ENCODE measurements around the gene CDSN. TPM values are rescaled to one million over a fixed set of nuclear protein-coding genes. Genes with fewer than 3 reads are reported as not detected.

Gene CDSN
- total RNA-seq, 1 donor from 2014 or later = not detected

DNA sequence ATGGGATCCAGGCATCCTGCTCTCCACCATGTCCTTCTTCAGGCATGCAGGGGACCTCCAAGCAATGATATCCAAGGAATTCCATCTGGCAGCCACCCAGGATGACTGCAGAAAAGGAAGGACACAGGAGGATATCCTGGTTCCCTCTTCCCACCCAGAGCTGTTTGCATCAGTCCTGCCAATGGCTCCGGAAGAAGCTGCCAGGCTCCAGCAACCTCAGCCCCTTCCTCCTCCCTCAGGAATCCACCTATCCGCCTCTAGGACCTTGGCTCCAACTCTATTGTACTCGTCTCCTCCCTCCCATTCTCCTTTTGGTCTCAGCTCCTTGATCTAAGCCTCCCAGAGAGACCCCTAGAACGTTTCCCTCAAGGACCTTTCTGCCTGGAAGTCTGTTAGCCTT is 19.4 kb upstream of the CDSN start:
- intact Hi-C loops (cut with micrococcal nuclease) = no loop called here
- peaks cover 3% of the 10 kb centered on the region for H3K27me3 Mint-ChIP-seq (ENCODE audit: insufficient read depth)
- H3K9me3 Mint-ChIP-seq = no peaks in the 10 kb centered on the region

DNA sequence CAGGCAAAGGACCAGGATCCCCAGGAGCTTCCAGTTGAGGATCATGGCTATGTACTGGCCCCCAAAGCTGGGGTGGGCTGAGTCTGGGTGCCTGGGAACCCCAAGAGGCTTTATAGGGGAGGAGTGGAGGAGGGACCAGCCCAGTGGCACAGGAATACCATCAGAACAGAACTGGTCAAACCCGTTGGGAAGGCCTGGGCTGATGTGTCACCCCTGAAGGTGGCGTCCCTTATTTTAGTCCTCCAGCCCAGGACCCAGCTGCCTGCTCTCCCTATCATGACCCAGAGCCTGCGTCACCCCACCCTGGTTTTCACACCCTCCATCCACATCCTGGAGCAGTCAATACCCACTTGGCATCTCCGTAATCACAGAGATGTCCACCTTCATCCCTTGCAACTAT is 18.7 kb upstream of the CDSN start, which contains the start of gene PSORS1C2:
TSS of gene PSORS1C2 (minus strand) at position 85 of the 400 bp plus-strand sequence. CDS start at position 45, 40 bp downstream.
- Mint-ChIP-seq H3K4me1 (ENCODE audit: low read depth) (peaks cover 8% of the 10 kb centered on the region), H3K27me3 (ENCODE audit: insufficient read depth) (peaks cover 3% of the 10 kb centered on the region), H3K36me3 (ENCODE audit: low read depth) (no peaks in the 10 kb centered on the region), H3K27ac (no peak within 1 kb of the TSS), H3K9me3 (no peaks in the 10 kb centered on the region), H3K4me3 (no peak within 1 kb of the TSS)
- no peak for DNase-seq (ENCODE audit: low spot score)
- intact Hi-C loops (cut with micrococcal nuclease) = no loop called here

More for the DNA sequence above, 19.4 kb upstream of the CDSN start:
- Mint-ChIP-seq H3K27ac (no peak overlapping the region), H3K4me3 (no peak overlapping the region), H3K36me3 (ENCODE audit: low read depth) (no peaks in the 10 kb centered on the region), H3K4me1 (ENCODE audit: low read depth) (peaks cover 8% of the 10 kb centered on the region)
- no peak for DNase-seq (ENCODE audit: low spot score)

DNA sequence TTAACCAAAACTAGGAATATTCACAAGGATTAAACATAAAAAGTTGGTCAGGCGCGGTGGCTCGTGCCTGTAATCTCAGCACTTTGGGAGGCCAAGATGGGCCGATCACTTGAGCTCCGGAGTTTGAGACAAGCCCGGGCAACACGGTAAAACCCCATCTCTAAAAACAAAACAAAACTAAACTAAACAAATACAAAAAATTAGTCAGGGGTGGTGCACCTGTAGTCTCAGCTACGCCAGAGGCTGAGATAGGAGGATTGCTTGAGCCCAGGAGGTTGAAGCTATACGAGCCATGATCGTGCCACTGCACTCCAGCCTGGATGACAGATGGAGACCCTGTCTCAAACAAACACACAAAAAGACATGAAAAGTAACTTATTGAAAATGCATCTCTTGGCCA is 15.5 kb upstream of the CDSN start:
- no peak overlapping the region for H3K27ac Mint-ChIP-seq
- no peaks in the 10 kb centered on the region for H3K9me3 Mint-ChIP-seq
- no peaks in the 10 kb centered on the region for H3K36me3 Mint-ChIP-seq (ENCODE audit: low read depth)
- no peak overlapping the region for H3K4me3 Mint-ChIP-seq
- H3K27me3 Mint-ChIP-seq (ENCODE audit: insufficient read depth) = peaks cover 6% of the 10 kb centered on the region
- H3K4me1 Mint-ChIP-seq (ENCODE audit: low read depth) = peaks cover 8% of the 10 kb centered on the region
- intact Hi-C loops (cut with micrococcal nuclease) = no loop called here
- no peak for DNase-seq (ENCODE audit: low spot score)

DNA sequence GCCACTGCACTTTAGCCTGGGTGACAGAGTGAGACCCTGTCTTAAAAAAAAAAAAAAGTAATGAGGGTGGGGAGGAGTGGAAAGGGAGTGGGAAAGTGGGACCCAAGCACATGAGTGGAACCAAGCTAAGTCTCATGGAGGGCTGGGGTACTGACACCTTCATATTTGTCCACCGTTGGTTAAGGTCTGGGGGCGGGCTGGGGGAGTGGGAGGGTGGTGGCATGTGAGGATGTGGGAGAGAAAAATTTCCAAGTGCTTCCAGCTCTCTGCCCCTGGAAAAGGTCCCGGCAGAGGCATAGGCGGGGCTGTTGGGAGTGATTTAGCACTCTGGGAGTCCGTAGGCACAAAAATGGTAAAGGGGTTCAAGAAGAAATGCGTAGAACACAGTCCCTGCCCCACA is 12.6 kb upstream of the CDSN start:
- no peaks in the 10 kb centered on the region for H3K36me3 Mint-ChIP-seq (ENCODE audit: low read depth)
- peaks cover 13% of the 10 kb centered on the region for H3K4me1 Mint-ChIP-seq (ENCODE audit: low read depth)
- no peaks in the 10 kb centered on the region for H3K9me3 Mint-ChIP-seq
- no peak overlapping the region for H3K4me3 Mint-ChIP-seq
- H3K27me3 Mint-ChIP-seq (ENCODE audit: insufficient read depth) = peaks cover 15% of the 10 kb centered on the region
- H3K27ac Mint-ChIP-seq = no peak overlapping the region
- no peak for DNase-seq (ENCODE audit: low spot score)
- intact Hi-C loops (cut with micrococcal nuclease) = no loop called here

DNA sequence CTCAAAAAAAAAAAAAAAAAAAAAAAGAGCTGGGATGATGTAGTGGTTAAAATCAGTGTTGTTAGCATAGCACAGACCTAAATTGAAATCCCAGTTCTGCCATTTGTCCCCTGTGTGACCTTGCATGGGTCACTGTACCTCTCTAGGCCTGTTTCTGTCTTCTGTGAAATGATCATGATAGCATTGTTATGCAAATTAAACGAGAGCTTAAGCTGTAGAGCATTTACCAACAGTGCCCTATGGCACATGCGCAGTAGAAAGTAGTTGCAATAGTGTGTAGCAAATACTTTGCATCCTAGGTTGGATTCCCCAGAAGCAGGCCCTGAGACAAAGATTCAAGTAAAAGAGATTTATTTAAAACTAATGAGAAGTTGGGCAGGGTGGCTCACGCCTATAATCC is 11.3 kb upstream of the CDSN start:
- H3K4me1 Mint-ChIP-seq (ENCODE audit: low read depth) = peaks cover 7% of the 10 kb centered on the region

DNA sequence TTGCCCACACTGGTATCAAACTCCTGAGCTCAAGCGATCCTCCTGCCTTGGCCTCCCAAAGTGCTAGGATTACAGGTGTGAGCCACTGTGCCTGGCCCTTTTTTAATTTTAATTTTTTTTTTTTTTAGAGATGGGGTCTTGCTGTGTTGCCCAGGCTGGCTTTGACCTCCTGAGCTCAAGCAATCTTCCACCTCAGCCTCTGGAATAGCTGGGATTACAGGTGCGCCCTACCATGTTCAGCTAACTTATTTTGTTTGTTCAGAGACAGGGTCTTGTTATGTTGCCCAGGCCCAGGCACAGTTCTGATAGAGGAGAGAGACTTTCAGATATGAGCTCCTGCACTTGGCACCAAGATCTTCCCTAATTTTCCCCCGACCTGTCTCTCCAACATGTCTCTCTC is 10.5 kb upstream of the CDSN start:
- peaks cover 19% of the 10 kb centered on the region for H3K27me3 Mint-ChIP-seq (ENCODE audit: insufficient read depth)
- DNase-seq (ENCODE audit: low spot score) = no peak
- no peak overlapping the region for H3K27ac Mint-ChIP-seq
- no peaks in the 10 kb centered on the region for H3K36me3 Mint-ChIP-seq (ENCODE audit: low read depth)
- no peak overlapping the region for H3K4me3 Mint-ChIP-seq
- peaks cover 7% of the 10 kb centered on the region for H3K4me1 Mint-ChIP-seq (ENCODE audit: low read depth)
- no peaks in the 10 kb centered on the region for H3K9me3 Mint-ChIP-seq
- intact Hi-C loops (cut with micrococcal nuclease) = no loop called here

More for the DNA sequence above, 11.3 kb upstream of the CDSN start:
- intact Hi-C loops (cut with micrococcal nuclease) = no loop called here
- no peak for DNase-seq (ENCODE audit: low spot score)
- Mint-ChIP-seq H3K36me3 (ENCODE audit: low read depth) (no peaks in the 10 kb centered on the region), H3K4me3 (no peak overlapping the region), H3K27me3 (ENCODE audit: insufficient read depth) (peaks cover 17% of the 10 kb centered on the region), H3K9me3 (no peaks in the 10 kb centered on the region), H3K27ac (no peak overlapping the region)

DNA sequence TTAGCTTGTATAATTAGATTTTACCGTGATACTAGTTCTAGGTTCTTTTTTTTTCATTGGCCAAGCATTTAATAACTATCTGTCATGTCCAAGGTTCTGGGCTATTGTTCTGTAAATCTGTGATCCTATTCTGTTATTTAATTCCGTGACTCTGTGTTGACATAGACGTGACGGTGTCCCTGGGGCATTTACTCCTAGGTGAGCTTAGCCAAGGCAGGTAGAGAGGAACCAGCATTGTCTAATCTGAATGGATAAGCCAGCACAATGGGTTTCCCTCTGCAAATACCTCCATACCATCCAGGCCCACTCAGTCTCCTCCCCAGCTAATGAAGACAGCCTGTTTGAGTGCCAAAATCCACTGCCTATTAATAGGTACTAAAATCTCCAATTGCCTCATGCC is 8.9 kb upstream of the CDSN start:
- no peak overlapping the region for H3K27ac Mint-ChIP-seq
- H3K9me3 Mint-ChIP-seq = no peaks in the 10 kb centered on the region
- no peak overlapping the region for H3K4me3 Mint-ChIP-seq
- intact Hi-C loops (cut with micrococcal nuclease) = no loop called here
- no peak for DNase-seq (ENCODE audit: low spot score)
- H3K27me3 Mint-ChIP-seq (ENCODE audit: insufficient read depth) = peaks cover 19% of the 10 kb centered on the region
- H3K4me1 Mint-ChIP-seq (ENCODE audit: low read depth) = peaks cover 7% of the 10 kb centered on the region
- no peaks in the 10 kb centered on the region for H3K36me3 Mint-ChIP-seq (ENCODE audit: low read depth)

DNA sequence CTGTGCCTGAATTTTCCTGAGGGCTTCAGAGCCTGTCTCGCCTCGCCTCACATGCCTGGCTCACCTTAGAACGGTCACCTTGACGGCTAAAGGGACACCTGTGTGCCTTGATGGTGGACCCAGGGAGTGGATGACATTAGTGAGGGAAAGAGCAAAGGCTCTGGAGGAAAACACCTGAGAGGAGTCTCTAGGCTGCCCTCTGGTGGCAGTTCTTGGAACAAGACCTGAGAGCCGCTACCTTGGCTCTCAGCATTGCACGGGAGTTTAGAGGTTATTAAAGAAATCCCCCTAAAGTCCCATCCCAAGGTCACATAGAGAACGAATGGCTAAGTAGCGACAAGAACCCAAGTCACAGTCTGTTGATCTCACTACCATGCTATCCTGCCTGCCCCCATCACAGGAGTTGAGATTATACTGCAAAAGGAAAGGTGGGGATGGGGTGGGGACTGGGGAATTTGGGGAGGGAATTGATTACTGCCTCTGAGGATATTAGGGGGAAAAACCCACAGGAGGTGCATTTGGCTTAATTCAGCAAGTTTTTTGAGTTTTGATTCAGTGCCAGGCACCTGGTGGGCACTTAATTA is 7.9 kb upstream of the CDSN start:
- Mint-ChIP-seq H3K27ac (peak overlapping the region; percentile 13), H3K27me3 (ENCODE audit: insufficient read depth) (peaks cover 20% of the 10 kb centered on the region), H3K36me3 (ENCODE audit: low read depth) (no peaks in the 10 kb centered on the region), H3K4me3 (no peak overlapping the region), H3K9me3 (no peaks in the 10 kb centered on the region), H3K4me1 (ENCODE audit: low read depth) (peaks cover 7% of the 10 kb centered on the region)
- intact Hi-C loops (cut with micrococcal nuclease) = no loop called here
- peak; percentile 54 for DNase-seq (ENCODE audit: low spot score)

DNA sequence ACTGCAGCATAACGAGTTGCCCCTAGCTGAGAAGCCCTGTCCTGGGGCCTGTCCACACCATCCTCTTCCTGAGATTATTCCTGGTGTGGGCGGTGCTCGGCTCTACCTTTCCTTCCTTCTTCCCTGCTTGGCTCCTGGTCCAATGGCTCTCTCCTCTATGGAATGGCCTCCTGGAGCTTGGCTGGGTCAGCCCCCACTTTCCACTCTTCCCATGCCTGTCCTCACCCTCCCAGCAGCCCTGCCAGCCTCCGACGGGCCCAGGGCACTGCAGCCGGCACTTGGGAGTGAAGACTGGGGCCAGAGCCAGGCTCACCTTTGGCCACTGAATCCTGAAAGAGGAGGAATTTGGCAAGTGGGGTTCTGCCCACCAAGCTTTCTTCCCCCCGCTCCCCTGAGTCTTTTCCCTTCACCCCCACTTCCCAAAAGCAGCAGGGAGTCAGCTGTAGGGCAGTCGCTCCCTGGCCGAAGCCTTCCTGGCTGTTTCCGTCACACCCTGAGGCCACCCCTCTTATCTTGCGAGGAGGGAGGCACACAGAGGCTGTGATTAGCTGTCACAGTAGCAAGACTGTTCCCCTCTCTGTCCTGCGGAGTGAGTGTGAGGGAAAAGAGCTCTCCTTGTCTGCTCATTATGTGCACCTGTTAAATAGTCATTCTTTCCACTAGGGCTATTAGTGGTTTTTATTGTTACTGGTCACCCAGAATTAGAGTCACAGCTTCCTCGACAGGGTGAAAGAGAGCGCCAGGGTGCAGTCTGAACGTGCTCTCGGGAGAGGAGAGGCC is 6.3 kb upstream of the CDSN start:
- no peak for DNase-seq (ENCODE audit: low spot score)
- Mint-ChIP-seq H3K27ac (no peak overlapping the region), H3K9me3 (no peaks in the 10 kb centered on the region), H3K36me3 (ENCODE audit: low read depth) (no peaks in the 10 kb centered on the region), H3K4me3 (no peak overlapping the region), H3K4me1 (ENCODE audit: low read depth) (peaks cover 7% of the 10 kb centered on the region), H3K27me3 (ENCODE audit: insufficient read depth) (peaks cover 18% of the 10 kb centered on the region)
- intact Hi-C loops (cut with micrococcal nuclease) = no loop called here

DNA sequence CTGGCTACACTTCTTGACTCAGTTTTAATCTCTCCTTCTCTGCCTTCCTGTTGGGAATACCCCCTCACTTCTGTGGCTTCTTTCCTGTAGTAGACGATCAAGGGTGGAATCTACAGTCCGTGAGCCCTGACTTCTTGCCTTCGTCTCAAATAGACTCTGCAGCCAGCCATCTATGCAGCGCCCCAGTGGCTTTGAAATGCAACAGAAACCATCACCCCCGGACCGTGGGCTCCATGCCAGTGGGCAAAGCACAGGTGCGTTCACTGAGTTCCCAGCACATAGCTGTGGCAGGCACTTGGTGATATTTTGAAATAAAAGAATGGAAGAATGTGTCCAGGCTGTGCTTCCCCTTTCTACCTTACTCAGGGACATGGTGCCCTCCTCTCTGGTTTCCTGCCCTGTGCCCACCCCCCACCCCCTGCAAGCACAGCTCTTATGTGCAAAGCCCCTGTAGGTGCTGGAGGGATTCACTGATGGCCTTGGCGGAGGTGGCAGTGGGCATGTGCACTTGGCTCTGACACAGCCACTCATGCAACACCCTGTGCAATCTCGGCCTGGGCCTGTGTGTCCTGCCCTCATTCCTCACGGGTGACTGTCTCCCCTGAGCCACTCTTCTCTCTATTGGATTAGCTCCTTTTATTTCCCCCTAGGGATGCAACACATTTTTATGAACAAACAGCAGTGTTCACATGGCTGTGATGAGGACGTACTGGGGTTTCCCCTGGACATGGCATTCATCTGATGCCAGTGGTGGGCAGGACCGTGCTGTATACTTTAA is 5.5 kb upstream of the CDSN start:
- intact Hi-C loops (cut with micrococcal nuclease) = no loop called here
- no peak for DNase-seq (ENCODE audit: low spot score)
- Mint-ChIP-seq H3K27me3 (ENCODE audit: insufficient read depth) (peaks cover 18% of the 10 kb centered on the region), H3K4me3 (no peak overlapping the region), H3K27ac (no peak overlapping the region), H3K9me3 (no peaks in the 10 kb centered on the region), H3K36me3 (ENCODE audit: low read depth) (no peaks in the 10 kb centered on the region), H3K4me1 (ENCODE audit: low read depth) (peaks cover 7% of the 10 kb centered on the region)

DNA sequence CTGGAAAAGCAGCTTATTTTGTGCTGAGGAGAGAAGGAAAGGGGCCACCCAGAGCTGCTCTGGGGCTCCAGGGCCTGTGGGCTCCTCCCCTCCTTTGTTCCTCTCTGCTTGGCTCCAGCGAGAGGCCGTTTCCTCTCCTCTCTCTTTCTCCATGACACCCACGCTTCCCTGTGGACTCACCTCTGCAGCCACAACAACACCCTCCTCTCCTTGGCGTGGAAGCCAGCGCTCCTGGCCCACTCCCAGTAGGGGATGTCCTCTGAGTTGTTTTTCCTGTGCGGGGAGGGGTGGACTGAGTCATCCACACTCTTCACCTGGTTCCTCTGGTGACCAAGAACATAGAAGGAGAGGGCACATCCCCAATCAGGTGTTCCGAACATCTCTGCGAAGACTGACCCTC is 4.9 kb upstream of the CDSN start:
- Mint-ChIP-seq H3K4me3 (no peak overlapping the region), H3K4me1 (ENCODE audit: low read depth) (peaks cover 7% of the 10 kb centered on the region)
- intact Hi-C loops (cut with micrococcal nuclease) = no loop called here

DNA sequence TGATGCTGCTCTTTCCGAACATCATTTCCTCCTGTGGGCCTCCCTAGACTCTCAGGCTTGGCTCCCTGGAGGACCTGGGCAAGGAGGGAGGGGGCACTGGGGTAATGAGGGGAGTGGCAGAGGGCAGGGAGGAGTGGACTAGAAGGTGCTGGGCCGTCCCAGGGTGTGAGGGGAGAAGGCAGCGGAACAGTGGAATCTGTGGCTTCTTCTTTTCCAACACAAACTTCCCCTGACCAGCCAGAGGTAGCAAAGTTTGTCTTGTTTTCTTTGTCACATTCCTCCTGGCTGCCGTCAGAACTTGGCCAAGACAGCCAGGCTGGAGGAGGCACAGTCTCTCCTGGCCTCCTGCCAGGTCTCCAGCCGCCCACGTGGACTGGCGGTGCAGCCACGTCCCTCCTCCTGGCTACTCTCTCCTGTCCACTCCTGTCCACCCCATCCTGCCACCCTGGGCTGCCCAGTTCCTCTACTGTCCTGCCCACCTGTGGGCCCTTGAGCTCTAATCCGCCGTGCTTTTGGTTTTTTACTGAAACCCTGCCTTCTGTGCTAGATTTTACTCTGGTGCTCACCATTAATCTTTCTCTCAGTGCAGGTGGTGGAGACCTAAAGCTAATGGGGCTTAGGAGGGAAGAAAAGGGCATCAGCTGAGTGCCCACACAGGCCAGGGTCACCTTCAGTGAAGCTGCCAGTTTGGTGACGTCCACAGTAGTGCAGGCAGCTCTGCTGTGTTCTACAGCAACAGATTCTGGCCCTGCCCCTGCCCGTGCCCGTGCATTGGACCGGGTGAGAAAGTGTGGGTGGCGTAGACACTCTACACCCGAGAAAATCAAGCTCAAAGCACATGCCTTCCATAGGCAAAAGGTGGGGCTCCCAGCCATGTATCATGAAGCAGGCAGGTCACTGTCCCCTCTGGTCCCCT is 2.8 kb upstream of the CDSN start:
- DNase-seq (ENCODE audit: low spot score) = no peak
- peaks cover 8% of the 10 kb centered on the region for H3K27me3 Mint-ChIP-seq (ENCODE audit: insufficient read depth)
- H3K36me3 Mint-ChIP-seq (ENCODE audit: low read depth) = no peaks in the 10 kb centered on the region
- intact Hi-C loops (cut with micrococcal nuclease) = no loop called here
- no peak overlapping the region for H3K4me3 Mint-ChIP-seq
- H3K27ac Mint-ChIP-seq = no peak overlapping the region
- no peaks in the 10 kb centered on the region for H3K9me3 Mint-ChIP-seq
- peaks cover 3% of the 10 kb centered on the region for H3K4me1 Mint-ChIP-seq (ENCODE audit: low read depth)

More for the DNA sequence above, 4.9 kb upstream of the CDSN start:
- no peaks in the 10 kb centered on the region for H3K9me3 Mint-ChIP-seq
- no peaks in the 10 kb centered on the region for H3K36me3 Mint-ChIP-seq (ENCODE audit: low read depth)
- no peak for DNase-seq (ENCODE audit: low spot score)
- peaks cover 18% of the 10 kb centered on the region for H3K27me3 Mint-ChIP-seq (ENCODE audit: insufficient read depth)
- no peak overlapping the region for H3K27ac Mint-ChIP-seq
